WTC11 (cell line): ENCODE results near the gene GALNT5.

ENCODE experiments used
- NFYB ChIP-seq: sonication (generic); formaldehyde crosslinking; conservative IDR thresholded peaks from 2 replicates; pipeline ENCODE4 v1.8.0; 2022; ENCODE audit warnings: low read depth, missing genetic modification reagents
- TF ChIP-seq, protein P1 (sequence below): fragments of 200-600 bp; IDR thresholded peaks from 2 replicates; pipeline ENCODE4 v1.8.0; 2022; ENCODE audit warnings: antibody characterized with exemption
- TF ChIP-seq, protein P2 (sequence below): sonication (generic); formaldehyde crosslinking; conservative IDR thresholded peaks from 2 replicates; pipeline ENCODE4 v1.8.1; 2022; ENCODE audit warnings: mild to moderate bottlenecking, missing genetic modification reagents

DNA sequence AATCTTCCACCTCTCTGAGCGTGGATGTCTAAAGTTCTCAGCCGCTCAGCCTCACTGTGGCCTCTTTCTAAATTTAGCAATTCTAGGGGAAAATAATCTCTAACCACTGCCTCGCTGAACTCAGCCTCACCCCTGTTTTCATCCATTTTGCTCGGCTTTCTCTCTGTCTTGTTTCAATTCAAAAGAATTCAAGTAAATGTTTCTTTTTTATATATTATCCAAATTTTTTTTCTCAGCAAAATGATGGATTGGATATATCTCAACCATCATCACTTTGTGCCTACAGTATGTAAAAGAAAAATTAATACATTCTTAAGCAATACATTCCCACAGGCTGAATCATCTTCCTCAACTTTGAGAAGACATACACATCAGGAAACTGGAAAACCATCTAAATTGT lies 24.0 kb upstream of the GALNT5 start:
- no peak for TF ChIP-seq NFYB (CRISPR knock-in tag)
- TF ChIP-seq, protein P1, sequence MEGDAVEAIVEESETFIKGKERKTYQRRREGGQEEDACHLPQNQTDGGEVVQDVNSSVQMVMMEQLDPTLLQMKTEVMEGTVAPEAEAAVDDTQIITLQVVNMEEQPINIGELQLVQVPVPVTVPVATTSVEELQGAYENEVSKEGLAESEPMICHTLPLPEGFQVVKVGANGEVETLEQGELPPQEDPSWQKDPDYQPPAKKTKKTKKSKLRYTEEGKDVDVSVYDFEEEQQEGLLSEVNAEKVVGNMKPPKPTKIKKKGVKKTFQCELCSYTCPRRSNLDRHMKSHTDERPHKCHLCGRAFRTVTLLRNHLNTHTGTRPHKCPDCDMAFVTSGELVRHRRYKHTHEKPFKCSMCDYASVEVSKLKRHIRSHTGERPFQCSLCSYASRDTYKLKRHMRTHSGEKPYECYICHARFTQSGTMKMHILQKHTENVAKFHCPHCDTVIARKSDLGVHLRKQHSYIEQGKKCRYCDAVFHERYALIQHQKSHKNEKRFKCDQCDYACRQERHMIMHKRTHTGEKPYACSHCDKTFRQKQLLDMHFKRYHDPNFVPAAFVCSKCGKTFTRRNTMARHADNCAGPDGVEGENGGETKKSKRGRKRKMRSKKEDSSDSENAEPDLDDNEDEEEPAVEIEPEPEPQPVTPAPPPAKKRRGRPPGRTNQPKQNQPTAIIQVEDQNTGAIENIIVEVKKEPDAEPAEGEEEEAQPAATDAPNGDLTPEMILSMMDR = no peak
- TF ChIP-seq, protein P2, sequence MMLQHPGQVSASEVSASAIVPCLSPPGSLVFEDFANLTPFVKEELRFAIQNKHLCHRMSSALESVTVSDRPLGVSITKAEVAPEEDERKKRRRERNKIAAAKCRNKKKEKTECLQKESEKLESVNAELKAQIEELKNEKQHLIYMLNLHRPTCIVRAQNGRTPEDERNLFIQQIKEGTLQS (CRISPR knock-in tag) = no peak
